Activated CD4-positive, alpha-beta T cell treated with anti-CD3 and anti-CD28 coated beads, Interleukin-2, amount 50 U/mL, for 1 hour (primary cell): ENCODE results near the gene EPN1.
A peak's percentile ranks its signal among the peaks of the same experiment; 100 is the strongest.

Experiments
- DNase-seq: peaks from one replicate; pipeline ENCODE4 v3.0.0-alpha.2; 2020

The EPN1 gene

DNA sequence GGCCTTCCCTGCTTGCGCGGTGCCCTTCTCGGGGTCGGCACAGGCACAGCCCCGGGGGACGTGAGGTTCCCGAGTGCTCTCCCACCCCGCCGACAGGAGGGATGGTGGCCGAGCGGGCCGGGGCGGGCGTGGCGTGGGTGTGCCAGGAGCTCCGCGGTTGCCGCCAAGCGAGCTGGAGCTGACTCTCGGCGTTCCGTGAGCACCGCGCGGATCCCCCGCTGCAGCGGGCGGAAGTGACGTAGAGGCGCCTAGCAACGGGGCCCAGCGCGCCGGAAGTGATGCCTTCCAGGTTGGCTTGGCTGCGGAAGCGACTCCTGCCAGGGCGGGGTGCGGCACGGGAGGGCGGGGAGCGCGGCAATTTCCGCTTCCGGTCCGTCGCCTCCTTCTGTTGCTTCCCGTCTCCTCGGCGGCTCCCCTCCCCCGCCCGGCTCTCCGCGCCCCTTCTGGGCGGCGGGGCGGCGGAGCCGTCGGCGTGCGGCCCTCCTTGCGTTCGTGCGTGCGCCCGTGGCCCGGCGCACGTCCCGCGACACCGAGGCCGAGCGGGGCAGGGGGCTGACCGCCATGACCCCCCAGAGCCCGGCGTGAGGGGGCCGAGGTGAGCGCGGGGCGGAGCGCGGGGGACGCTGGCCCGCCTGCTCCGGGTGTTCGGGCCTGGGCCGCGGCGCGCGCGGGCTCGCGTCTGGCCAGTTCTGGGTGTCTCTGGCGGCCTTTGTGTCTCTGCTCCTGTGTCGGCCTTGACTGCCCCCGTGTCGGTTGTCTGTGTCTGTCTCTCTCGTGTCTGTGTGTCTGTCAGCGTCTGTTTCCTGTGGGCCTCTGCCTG, at the start of gene EPN1:
Gene EPN1, plus strand, starts transcription at position 386 of the 820 bp plus-strand sequence. CDS start 3,402 bp downstream, outside the sequence.
- DNase-seq: peak; percentile 97

DNA sequence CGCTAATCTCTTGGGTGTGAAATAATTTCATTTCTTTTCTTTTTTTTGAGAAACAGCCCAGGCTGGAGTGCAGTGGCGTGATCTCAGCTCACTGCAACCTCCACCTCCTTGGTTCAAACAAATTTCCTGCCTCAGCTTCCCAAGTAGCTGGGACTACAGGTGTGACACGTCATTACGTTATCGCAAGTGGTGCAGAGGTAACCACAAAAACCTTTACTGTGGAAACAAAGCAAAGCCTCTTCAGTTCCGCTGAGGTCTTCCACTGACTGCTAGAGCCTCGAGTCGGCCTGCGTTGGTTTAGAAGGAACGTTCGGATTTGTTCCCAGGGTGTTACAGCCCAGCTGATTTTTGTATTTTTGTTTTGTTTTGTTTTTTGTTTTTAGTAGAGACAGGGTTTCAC, 48.7 kb upstream of the EPN1 start:
- DNase-seq: peak; percentile 54

DNA sequence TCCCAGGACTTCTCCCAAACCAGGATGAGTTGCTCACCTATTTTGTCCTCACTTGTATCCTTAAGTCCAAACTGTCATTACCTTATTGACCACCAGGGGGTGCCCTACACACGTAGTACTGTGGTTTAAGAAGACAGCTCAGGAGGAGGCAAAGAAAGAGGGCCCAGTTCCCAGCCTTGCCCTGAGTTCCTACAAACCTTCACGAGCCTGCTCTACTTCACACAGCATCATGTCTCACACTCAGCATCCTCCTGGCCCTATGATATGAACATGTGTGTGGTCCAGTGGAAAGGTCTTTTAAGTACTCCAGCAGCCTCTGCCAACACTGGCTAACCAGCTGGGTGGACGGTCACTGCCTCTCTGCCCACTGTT, 42.6 kb upstream of the EPN1 start:
- peak; percentile 87 for DNase-seq

DNA sequence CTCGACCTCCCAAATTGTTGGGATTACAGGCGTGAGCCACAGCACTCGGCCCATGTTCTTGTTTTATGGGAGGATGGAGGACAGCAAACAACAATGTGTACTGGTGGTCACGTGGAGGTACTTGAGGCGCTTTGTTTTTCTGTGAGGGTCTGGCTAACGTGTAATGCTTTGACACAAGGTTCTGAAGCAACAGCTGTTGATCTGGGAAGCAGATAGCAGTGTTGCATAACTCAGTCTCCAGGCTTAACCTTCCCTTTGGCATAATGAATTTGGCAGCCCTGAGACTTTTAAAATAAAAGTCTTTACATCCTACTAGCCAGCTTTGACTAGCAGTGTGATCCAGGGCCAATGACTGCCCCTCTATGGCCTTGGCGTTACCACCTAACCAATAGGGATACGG, 41.2 kb upstream of the EPN1 start:
- DNase-seq: no peak

DNA sequence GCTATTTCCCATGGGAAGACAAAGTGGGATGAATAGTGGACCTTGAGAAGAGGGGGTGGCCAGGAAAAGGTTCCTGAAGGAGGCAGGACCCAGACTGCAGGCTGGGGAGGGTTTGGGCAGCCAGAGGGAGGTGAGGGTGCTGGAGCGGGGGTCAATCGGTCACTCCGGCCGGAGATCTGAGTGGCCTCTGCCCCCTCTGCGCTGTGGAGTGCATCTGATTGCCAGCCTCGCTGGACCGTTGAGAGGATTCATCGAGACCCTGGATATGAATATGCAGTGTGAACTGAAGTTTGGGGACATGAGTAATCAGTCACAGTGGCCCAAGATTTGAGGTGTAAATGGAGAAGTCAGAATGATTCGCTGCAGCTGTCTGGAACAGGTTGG, 39.7 kb upstream of the EPN1 start:
- DNase-seq: no peak

DNA sequence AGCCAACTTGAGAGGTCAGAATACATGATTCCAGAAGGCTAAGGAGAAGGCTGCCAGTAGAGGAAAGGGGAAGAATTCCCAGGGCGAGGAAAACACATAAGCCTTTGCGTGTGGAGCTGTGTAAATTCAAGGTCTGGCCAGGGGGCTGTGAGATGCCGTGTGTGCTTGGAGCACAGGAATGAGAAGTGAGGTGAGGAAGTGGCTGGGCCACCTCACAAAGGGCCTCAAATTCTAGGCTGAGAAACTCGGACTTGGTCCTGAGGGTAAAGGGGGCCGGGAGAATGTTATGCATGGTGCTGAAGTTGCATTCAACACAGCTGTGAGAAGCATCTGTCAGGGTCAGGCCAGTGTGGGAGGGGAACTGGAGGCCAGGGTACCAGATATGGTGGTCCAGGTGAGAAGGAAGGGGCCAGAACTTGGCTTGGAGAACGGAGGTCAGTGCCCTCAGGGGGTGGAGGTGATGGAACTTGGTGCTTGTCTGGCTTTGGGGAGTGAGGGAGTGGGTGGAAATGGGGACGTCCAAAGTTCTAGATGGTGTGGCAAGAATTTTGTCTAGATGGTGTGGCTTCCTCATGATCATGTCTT, 39.1 kb upstream of the EPN1 start:
- DNase-seq: no peak

DNA sequence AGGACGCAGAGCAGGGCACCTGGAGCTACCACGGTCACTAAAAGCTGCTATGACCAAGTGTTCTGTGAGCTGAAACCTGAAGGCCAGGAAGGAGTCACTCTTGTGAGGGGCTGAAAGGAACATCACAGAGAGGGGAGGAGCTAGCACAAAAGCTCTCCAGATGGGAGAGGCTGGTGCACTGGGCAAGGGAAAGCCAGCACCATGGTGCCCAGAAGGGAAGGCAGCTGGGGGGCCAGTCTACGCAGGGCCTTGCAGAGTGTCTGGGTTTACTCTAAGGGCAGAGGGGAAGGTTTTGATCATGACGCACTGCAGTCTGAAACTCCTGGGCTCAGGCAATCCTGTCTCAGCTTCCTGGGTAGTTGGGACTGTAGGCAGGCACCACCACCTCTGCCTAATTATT, 38.3 kb upstream of the EPN1 start:
- DNase-seq: no peak

DNA sequence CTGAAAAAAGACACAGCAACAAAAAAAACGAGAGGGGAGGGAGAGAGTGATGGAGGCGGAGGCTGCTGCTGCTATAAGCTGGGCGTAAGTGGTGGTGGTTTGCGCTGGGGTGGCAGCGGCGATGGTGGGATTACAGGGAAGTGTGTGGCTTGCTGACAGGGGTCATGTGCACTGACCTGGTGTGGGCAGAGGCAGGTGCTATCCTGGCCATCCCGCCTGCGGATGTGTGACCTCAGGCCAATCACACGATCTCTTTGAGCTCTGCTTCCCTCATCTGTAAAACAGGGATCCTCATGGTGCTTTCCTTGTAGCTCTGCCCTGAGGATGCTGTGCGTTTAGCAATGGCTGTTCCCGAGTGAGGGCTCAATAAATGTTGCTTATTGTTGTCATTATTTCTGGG, 37.5 kb upstream of the EPN1 start:
- DNase-seq: no peak

DNA sequence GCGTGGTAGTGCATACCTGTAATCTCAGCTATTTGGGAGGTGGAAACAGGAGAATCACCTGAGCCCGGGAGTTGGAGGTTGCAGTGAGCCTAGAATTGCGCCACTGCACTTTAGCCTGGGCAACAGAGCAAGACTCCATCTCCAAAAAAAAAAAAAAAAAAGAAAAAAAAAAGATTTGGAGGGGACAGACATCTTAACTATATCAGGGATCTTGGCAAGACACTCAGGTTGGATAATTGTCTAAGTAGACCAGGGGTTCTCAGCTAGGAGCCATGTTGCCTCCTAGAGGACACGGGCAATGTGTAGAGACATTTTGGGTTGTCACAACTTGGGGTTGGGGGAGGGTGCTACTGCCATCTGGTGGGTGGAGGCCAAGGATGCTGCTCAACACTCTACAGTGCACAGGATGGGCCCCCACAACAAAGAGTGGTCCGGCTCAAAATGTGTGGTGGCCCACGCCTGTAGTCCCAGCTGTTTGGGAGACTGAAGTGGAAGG, 36.1 kb upstream of the EPN1 start:
- peak; percentile 62 for DNase-seq

DNA sequence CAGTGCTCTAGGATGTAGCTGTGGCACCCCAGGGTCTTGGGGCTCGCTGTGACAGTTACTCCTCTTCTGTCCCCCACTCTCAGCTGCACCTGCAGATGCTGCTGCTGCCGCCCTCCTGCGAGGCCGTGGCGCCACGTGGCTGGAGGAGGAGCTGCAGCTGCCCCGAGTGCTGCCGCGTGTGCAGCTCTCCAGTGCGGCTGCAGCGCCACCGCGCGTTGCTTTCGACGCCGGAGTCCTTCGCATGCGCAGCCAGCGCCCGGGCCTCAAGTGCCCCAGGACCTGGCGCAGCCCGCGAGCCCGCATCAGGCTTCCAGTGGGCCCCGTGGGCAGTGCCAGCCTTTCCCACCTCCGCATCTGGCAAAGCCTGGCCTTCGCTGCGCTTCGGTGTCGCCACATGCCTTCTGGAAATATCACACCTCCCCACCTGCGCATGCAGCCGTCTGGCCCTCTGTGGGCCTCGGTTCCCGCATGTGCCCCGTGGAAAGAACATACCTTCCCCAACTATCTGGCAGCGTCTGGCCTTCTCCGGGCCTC, 34.9 kb upstream of the EPN1 start:
- peak; percentile 77 for DNase-seq

DNA sequence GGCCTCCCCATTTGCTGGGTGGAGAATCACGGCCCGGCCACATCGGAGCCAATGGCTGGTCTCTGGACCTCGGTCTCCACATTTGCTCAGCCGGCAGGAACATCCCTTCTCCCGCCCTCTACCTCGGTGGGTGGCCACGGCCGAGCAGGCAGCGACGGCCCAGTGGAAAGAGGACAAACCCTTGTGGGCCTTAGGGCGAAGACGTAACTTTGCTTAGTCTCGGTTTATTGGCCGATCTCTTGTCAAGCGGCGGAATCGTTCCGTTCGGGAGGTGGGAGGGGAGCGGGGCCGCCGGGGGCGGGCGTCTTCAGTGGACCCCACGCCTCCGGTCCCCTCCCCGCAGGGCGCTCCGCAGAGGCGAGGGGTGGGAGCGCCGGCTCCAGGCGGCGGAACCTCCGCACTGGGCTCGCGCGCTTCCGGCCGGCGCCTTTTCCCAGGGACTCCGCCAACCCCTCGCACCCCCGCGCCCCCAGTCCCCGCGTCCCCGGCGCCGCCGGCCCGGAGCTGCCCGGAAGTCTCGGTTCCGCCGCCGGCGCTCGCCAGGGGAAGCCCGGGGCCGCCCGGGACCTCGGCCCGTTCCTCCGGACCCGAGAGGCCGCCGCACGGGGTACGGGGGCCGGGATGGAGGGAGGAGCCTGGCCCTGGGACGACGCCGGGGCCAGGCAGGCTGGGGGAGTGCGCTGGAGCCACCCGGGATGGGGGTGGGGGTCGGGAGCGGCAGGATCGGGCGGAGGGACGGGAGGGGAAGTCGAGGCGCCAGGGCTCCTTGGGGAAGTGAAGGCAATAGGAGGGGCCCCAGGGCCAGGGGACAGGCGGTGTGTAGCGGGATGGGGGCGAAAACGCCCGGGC, 34.2 kb upstream of the EPN1 start, which contains the start of gene ZNF580:
Gene ZNF580, plus strand, starts transcription at position 426 of the 849 bp plus-strand sequence. CDS start 1,507 bp downstream, outside the sequence.
- peak; percentile 38 for DNase-seq

DNA sequence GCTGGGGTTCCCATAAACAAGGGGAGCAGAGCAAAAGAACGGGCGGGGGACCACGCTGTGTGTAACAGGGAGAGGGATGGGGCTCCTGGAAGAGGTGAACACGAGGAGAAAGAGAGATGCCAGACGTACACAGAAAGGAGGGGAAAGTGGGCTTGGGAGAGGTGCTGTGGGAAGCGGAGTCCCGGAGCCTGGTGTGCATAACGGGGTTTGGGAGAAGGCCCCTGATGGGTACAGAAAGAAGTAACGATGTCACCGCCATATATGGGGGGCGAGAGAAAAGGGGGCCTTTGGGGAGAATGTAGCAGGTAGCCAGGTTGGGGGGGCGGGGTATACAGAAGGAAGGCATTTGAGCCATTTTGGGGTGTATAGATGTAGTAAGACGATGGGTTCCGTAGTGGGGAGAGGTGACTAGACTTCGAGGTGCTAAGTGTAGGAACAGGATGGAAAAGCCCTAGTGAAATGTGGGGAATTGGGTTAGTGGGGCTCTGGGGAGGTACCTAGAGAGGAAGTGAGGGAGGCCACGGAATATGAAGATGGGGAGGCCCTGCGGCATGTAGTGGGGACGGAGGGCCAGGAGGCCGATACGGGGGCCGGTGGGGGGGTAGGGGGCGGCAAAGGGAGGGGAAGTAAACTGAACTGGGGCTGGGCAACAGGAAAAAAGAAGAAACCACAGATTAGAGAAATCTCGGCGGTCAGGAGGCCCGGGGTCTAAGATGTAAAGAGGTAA, 33.4 kb upstream of the EPN1 start:
- no peak for DNase-seq

DNA sequence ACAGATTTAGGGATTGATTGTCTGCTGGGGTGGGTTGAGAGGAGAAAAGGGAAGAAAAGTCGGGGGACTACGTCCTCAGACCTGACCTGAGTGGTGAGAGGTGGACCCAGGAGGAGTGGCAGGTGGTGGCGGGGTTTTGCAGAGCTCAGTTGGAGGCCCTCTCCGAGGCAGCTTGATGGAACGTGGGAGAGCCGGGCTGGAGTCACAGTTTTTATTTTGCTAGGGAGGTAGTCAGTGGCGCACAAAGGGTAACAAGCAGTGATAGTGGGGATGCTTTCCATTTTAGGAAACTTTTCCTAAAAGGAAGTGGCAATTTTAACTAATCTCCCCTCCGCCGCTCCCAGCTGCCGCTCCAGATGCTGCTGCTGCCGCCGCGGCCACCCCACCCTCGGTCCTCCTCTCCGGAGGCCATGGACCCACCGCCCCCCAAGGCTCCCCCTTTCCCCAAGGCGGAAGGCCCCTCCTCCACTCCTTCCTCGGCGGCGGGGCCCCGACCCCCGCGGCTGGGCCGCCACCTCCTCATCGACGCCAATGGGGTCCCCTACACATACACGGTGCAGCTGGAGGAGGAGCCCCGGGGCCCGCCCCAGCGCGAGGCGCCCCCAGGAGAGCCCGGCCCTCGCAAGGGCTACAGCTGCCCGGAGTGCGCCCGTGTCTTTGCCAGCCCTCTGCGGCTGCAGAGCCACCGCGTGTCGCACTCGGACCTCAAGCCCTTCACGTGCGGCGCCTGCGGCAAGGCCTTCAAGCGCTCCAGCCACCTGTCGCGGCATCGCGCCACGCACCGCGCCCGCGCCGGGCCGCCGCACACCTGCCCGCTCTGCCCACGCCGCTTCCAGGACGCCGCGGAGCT, 32.6 kb upstream of the EPN1 start:
- no peak for DNase-seq

DNA sequence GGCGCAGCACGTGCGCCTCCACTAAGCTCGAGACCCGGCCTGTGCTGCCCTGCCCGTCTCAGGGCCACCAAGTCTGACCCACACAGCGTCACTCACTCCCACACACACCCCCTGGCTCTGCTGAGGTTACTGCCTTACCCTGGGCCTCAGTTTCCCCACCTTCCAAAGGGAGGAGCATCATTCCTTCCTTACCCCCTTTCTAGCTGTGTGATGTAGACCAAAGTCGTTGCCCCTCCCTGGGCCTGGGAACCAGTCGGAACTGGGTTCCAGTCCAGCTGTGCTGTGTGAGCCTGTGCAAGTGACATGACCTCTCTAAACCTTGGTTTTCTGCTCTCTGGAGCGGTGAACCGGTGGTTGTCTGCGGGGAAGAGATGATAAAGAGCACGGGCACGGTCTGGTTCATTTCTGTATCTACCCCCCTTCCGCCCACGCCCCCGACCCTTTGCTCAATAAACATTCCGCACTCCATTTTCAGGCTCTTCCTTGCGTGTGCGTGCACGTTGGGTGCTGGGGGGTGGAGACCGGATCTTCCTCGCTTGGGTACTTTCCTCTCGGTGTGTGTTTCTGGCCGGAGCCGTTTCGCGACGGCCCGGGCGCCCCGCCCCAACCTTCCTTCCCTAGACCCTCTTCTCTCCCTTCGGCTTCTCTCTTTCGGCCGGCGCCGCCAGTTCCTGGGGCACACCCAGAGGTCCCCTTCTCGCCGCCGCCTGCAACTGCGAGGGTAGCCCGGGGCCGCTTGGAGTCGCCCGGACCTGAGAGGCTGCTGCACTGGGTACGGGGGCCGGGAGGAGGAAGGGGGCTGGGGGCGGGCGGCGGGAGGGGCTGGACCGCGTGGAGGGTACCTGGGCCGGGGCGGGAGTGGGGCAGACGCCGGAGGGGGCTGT, 31.8 kb upstream of the EPN1 start, which contains the start of gene ZNF581:
Gene ZNF581, plus strand, starts transcription at position 647 of the 884 bp plus-strand sequence. CDS start 923 bp downstream, outside the sequence.
- DNase-seq: peak; percentile 72

DNA sequence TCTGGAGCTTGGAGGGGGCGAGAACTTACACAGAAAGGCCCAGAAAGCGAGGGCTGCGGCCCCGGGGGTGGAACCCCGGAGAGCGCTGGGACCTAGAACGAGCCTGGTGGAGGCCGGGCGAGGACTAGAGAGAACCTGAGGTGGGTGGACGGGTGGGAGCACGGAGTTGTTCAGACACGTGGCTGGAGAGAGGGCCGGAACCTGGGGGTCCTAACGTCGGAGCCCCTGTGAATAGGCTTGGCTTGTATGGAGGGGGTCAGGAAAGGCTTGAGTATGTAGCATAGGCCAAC, 31.2 kb upstream of the EPN1 start:
- DNase-seq: no peak

DNA sequence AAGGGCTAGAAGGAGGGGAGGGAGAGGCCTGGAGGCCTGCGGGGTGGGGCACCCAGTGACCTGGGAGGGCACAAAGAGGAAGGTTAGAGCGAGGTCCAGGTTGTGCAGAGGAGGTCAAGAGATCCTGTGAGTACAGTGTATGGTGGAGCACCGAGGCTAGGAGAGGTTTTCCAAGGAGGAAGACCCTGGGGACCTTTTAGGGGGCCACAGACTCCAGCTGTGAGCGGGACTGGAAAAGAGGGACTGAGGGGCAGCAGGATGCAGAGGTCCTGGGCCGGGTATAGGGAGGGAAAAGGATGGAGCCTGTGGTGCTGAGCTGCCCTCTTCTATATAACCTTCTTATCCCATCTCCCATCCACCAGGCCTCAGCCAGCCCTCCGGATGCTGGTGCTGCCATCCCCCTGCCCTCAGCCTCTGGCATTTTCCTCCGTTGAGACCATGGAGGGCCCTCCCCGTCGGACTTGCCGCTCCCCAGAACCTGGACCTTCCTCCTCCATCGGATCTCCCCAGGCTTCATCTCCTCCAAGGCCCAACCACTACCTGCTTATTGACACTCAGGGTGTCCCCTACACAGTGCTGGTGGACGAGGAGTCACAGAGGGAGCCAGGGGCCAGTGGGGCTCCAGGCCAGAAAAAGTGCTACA, 30.7 kb upstream of the EPN1 start:
- DNase-seq: no peak

DNA sequence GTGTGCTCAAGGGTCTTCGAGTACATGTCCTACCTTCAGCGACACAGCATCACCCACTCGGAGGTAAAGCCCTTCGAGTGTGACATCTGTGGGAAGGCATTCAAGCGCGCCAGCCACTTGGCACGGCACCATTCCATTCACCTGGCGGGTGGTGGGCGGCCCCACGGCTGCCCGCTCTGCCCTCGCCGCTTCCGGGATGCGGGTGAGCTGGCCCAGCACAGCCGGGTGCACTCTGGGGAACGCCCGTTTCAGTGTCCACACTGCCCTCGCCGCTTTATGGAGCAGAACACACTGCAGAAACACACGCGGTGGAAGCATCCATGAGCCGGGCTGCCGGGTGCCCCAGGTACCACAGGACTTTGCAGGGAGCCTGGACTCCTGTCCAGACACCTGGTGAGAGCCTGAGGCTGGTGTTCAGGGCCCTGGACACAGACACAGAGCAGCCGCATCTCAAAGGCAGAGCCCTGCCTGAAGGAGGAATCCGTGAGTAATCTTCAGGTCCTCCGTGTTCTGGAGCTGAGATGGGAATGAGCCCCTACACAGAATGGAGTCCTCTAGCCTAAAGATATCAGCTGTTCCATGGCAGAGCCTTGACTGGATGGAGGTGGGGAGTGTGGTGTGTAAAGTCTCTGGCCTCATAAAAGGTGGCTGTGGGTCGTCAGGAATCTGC, 30.0 kb upstream of the EPN1 start:
- no peak for DNase-seq

DNA sequence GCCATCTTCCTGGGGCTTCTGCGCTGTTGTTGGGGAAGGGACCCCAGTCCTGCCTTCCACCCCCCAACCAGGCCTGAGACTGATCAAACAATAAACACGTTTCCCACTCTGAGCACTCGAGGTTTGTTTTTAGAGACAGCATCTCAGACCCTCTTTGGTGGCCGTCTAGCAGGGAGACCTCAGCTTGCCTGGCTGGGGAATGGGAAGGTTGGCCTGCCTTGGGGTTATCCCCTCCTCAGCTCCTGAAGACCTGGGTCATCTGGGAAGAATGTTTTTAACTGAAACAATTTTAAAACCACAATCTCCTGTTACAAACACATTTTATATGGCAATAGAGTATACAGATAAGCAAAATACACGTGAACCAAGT, 29.5 kb upstream of the EPN1 start:
- DNase-seq: no peak
